Stimulated activated CD8-positive, alpha-beta memory T cell treated with anti-CD3 and anti-CD28 coated beads, Interleukin-12 subunit alpha, Interleukin-12 subunit beta, amount 100 ng/mL, for 24 hours (primary cell): ENCODE measurements around the gene YIF1A.
A peak's percentile ranks its signal among the peaks of the same experiment; 100 is the strongest.
"Not testable (repeated sequence)": the region's sequence is repeated elsewhere in the genome, so short reads cannot be mapped to it uniquely, and the experiment has no call there.

Experiments
- DNase-seq: peaks from one replicate; pipeline ENCODE4 v3.0.0-alpha.2; 2020; ENCODE audit errors: extremely low read depth

YIF1A gene

DNA sequence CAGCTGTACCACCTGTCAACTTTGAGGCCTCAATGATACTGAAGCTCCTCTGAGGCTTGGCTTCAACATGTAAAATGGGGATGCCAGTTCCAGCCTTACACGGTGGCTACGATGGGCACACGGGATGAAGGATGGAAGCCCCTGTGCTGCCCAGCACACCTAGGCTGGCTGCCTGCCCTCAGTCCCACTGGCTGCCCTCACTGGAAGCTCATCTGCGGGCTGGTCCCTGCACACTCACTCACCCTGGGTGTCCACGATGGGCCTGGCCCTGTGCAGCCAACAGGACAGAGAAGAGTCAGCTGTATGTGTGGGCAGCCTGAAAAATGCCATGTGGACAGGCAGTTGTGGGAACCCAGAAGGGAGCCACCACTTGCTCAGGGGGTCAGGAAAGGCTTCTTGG, 2.2 kb downstream of the YIF1A start:
- DNase-seq = no peak

- no peak for DNase-seq
Measured at GRCh38 chr11:66285250-66285947, 3.5 kb downstream of the YIF1A start.

DNA sequence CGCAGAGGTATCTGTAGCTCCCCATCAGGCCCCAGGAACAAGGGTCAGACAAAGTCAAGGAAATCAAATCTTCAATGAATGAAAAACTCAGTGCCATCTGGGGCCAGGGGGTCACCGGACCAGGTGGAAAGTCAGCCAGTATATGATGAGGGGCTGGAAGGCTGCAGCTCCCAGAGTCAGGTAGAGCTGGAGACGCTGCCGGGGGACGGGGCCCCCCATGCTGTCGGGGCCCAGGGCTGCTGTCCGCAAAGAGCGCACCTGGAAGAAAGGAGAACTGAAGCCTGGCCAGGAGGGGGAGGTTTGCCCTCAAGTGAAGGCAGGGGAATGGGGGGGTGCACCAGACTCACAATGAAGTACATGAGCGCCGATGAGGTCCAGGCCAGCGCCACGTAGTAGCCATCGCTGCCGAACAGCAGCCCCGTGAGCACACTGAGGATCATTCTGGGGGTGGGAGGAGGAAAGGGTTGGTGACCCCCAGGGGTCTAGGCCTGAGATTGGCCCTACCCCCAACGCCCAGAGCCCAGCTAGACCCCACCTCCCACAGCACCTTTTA, 4.3 kb downstream of the YIF1A start:
- DNase-seq = no peak

DNA sequence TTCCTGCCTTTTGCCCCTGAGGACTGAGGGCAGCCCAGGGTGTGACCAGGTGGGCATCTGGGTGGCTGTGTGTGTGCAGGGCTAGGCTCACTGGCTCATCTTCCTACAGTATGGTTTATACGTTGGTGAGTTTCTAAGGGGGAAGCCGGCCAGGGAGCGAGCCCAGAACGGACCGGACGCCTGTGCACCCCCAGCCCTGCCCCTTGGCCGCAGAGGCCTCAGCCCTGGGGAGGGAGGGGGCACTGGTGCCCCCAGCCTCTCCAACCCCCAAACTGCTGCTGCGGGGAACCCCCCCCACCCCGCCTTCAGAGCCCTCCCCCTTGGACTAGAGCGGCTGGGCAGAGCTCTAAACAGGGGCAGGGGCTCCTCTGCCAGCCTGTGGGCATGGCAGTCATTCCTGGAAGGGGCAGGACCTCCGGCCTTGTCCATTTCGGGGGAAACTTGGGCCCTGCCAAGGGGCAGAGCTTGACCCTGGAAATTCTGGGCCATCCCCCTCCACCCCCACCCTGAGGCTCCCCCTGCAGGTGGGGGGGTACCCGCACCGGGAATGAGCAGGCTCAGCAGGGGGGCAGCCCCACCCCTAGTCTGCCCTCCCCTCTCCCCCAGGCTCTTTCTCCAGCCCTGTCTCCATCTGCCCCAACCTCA, 5.4 kb downstream of the YIF1A start:
- DNase-seq = no peak

GRCh38 chr11:66282468-66283455, 6.2 kb downstream of the YIF1A start:
- peak; percentile 99 for DNase-seq

DNA sequence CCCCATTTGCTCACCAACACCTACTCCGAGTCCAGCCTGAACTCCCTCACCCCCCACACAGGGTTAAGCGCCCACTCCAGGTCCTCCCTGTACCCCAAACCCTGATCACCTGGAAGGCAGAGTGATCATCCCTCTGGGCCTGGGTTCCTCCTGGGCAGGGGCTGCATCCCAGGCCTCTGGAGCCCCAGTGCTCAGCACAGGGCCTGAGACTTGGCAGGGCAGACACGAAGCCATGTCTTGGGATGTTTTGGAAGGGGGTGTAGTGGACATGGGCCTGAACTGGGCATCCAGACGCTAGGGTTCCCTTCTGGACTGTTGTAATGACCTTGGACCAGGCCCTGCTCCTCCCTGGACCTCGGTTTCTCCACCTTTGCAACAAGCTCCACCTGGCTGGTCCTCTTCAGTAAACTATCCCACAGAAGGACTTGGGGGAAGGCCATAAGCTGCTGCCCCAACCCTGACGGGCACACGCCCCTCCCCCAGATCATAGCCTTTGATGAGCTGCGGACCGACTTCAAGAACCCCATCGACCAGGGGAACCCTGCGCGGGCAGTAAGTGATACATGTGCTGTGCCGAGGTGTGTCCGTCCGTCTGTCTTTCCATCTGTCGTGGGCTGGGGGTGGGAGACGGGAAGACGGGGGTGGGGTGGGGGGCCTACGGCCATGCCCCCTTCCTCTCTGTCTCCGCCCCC, 7.0 kb downstream of the YIF1A start:
- no peak for DNase-seq

DNA sequence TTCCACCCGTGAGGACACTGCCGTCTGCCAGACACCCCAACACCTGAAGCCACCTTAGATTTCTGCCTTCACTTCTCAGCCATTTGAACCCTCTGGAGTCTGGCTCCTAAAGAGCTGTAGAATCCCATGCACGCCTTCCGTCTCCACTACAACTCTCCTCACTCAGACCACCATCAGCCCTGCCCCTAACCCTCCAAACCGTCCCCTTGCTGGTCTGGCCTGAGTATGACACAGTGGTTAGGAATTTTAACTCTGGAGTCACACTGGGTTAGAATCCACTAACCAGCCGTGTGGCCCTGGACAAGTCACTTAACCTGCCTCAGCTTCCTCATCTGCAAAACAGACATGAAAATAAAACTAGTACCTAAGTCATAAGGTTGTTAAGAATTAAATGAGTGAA, 7.9 kb downstream of the YIF1A start:
- DNase-seq = no peak

DNA sequence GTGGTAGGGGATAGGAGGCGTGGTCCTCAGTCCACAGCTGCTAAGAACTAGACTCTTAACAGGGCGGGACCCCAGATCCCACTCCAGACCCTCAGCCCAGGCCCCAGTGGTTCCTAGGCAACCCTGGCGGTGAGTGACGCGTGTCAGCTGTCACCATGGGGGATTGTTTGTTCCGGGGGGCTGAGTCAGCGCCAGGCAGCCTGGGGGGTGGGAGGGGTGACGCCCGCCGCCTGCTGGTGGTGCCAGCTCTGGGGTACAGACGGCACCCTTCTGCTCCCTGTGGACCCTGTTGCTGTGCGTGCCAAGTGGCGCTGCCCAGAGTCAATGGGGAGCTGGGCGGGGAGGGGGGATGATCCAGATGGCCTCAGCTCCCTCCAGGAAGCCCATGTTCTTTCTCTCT, 8.5 kb downstream of the YIF1A start:
- no peak for DNase-seq

DNA sequence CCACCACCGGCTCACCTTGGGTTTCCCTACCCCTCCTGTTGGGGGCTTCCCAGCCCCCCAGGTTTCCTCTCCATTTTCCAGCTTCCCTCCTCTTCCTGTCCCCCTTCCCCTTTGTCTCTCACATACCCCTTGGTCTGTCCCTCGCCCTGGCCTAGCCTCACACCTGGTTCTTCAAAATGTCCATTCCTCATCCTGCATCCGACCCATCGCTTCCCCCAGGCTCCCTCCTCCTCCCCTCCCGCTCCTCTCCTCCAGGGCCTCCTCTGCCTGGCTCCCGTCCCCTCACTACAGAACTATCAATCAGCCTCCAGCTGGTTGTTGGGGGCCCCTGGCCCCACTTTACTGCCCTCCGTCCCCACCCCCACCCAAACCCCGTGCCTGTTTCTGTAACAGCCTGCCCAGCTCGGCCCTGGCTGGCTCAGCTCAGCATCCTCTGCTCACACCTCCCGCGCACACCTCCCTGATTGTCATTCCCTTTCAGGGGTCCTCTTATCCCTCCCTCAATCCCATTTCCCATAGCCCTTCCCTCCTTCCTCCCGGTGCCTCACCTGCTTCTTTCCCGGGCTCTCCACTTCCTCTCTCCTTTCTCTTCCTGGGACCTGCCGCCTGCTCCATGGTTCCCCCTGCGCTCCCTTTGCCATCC, 9.7 kb downstream of the YIF1A start:
- no peak for DNase-seq

DNA sequence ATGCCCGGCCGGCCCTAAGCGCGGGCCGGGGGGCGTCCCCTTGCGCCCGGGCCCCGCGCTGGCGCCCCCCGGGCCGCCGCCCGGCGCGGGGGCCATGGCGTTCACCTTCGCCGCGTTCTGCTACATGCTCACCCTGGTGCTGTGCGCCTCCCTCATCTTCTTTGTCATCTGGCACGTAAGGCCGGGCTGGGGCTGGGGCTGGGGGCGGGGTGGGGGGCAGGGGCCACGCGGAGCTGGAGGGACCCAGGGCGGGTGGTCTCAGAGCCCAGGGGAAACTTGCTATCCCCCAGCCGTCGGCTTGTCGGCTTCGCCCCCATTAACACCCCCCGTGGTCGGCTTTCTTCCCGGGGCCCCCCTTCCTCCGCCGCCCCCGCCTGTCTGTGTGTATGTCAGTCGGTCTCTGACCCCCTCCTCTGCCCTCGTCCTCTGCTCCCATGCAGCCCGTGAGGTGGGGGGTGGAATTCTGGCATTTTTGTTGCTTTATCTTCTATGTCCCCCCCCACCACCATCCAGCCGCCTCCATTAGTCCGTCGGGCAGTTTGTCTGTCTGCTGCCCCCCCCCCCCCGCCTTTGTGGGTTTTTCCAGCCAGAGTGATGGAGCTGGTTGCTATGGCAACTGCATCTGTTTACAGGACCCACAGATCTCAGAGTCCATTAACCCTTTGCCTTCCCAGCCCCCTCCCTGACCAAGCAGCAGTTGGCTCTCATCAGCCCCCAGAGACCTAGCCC, 10.4 kb downstream of the YIF1A start:
- no peak for DNase-seq

DNA sequence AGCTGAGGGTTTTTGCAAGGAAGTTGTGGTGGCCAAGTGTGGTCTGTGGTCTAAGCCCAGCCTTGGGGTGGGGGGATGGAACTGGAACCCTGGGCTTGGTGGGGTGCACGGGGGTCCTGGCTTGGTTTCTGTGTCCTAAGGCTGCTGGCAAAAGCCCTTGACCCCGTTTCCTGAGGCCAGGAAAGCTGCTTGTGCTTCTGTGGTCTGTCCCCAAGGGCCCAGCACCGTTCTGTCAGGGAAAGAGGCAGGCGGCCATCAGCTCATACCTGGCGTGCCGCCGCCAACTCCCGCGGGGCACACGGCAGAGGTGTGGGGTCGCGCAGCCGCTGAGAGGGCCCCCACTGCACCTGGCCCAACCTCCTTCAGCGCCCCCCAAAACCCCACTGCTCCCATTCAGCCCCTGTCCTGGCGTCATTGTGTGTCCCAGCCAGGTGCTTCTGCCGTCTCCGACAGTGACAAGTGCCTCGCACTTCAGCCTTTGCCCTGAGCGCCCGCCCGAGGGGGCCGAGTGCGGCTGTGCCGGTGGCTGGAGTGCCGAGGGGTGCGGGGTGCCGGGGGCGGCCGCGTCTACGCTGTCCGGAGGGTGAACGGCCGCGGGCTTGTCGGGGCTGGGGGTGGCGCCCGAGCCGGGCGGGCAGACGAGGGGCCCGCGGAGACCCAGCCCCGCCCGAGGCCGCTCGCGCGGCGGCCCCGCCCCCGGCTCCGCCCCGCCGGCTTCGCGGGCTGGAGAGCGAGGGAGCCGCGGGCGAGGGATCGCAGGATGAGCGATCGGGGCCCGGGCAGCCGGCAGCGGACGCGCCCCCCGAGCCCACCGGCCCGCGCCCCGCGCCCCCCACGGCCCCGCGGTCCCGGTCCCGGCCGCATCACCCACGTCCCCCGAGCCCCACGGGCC, 11.2 kb downstream of the YIF1A start, which contains the start of gene CNIH2:
Gene CNIH2, plus strand, starts transcription at position 705 of the 892 bp plus-strand sequence. CDS start 282 bp downstream, outside the sequence.
- DNase-seq = no peak

GRCh38 chr11:66277064-66277463, 11.9 kb downstream of the YIF1A start:
- DNase-seq = not testable (repeated sequence)

- not testable (repeated sequence) for DNase-seq
Measured at GRCh38 chr11:66276619-66277018, 12.3 kb downstream of the YIF1A start.

GRCh38 chr11:66275984-66276612, 12.8 kb downstream of the YIF1A start:
- no peak for DNase-seq

DNA sequence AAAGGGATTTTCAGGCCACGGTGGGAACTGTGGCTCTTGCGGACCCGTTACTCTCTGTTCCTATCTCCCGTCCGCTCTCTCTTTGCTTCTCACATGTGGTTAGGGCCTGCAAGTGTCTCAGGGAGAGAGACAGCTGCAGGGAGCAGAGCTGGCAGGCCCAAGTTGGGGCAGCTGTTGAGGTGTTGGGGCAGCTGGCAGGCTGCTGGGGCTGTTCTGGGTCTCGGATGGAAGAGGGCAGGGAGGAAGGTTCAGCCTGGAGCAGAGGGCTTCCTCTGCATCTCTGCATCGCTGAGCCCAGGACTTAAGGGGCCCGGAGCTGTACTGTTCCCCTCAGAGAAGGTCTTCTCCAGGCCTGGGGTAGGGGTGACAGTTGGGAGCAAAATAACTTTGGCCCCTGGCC, 13.5 kb downstream of the YIF1A start:
- no peak for DNase-seq

- DNase-seq = no peak
Measured at GRCh38 chr11:66274219-66274618, 14.7 kb downstream of the YIF1A start.

DNA sequence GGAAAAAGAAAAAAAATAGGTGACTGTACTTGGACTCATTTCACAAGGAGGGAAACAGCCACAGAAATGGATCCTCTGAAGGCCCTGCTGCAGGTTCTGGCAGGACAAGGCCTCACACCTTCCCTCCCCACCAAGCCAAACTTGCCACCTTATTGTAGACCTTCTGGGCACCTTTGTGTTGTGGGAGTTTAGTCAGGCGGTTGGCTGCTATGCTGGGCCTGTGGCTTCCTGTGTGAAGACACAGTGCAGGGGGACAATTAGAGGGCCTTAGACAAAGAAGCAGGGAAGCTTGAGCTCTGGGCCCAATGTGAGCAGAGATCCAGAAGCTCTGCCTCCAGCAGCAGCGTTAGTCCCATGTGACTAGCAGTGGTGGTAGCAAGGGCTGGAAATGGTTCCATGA, 16.3 kb downstream of the YIF1A start:
- DNase-seq = no peak

GRCh38 chr11:66271816-66272215, 17.1 kb downstream of the YIF1A start:
- DNase-seq = no peak
